Measurements from ENCODE around the gene PGPEP1.

Gene PGPEP1

DNA sequence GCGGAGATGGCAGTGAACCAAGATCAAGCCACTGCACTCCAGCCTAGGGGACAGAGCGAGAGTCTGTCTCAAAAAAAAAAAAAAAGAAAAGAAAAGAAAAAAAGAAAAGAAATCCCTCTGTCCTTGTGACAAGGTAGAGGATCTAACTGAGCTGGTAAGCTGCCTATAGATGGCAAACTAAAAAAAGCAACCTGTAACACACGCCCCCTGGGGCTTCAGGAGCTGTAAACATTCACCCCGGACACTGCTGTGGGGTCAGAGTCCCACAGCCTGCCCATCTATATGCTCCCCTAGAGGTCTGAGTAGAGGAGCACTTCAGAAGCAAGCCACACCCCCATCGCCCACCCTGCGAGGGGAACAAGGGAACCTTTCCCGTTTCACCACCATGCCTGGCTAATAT, 4.3 kb upstream of the PGPEP1 start:
- H2AFZ ChIP-seq (ENCODE audit: low read depth, low read length), result no peak overlapping the region
- H3K4me1 ChIP-seq (ENCODE audit: low read length), result peaks cover 13% of the 10 kb centered on the region
- no peaks in the 10 kb centered on the region for H3K36me3 ChIP-seq (replicated peaks; ENCODE audit: low read depth, low read length)
- no peak overlapping the region for H3K9ac ChIP-seq (ENCODE audit: low read length)
- TF ChIP-seq EZH2phosphoT487 (IDR thresholded peaks at IDR 0.05; ENCODE audit: low read depth), result no peak
- TF ChIP-seq, protein P1, sequence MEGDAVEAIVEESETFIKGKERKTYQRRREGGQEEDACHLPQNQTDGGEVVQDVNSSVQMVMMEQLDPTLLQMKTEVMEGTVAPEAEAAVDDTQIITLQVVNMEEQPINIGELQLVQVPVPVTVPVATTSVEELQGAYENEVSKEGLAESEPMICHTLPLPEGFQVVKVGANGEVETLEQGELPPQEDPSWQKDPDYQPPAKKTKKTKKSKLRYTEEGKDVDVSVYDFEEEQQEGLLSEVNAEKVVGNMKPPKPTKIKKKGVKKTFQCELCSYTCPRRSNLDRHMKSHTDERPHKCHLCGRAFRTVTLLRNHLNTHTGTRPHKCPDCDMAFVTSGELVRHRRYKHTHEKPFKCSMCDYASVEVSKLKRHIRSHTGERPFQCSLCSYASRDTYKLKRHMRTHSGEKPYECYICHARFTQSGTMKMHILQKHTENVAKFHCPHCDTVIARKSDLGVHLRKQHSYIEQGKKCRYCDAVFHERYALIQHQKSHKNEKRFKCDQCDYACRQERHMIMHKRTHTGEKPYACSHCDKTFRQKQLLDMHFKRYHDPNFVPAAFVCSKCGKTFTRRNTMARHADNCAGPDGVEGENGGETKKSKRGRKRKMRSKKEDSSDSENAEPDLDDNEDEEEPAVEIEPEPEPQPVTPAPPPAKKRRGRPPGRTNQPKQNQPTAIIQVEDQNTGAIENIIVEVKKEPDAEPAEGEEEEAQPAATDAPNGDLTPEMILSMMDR (IDR thresholded peaks at IDR 0.05; ENCODE audit: low read depth, low read length), result no peak
- H3K9me3 ChIP-seq (ENCODE audit: insufficient read depth, low read length), result no peaks in the 10 kb centered on the region
- H3K4me3 ChIP-seq (ENCODE audit: low read length), result no peak overlapping the region
- H3K4me2 ChIP-seq (ENCODE audit: low read length), result no peak overlapping the region
- no peaks in the 10 kb centered on the region for H4K20me1 ChIP-seq (ENCODE audit: insufficient read depth, low read length)
- 0 out of 2 replicates have a peak, but pooled peaks cover 6% of the 10 kb centered on the region for H3K27me3 ChIP-seq (ENCODE audit: low read depth, low read length)
- H3K27ac ChIP-seq (ENCODE audit: low read length), result no peak overlapping the region
- H3K79me2 ChIP-seq (ENCODE audit: low read length), result no peaks in the 10 kb centered on the region

DNA sequence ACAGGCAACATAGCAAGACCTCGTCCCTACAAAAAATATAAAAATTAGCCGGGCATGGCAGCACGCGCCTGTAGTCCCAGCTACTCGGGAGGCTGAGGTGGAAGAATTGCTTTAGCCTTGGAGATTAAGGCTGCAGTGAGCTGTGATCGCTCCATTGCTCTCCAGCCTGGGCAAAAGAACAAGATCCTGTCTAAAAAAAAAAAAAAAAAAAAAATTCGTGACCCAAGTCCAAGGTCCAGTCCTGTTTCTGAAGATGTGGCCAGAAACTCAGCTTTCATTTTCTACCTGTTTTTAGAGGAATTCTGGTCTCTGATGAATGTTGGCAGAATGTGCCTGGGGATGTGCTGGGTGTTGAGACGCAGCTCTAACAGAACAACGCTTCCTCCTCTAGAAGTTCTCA, 1.9 kb upstream of the PGPEP1 start:
- TF ChIP-seq, protein P1 (IDR thresholded peaks at IDR 0.05; ENCODE audit: low read depth, low read length), result no peak
- no peak for TF ChIP-seq EZH2phosphoT487 (IDR thresholded peaks at IDR 0.05; ENCODE audit: low read depth)

DNA sequence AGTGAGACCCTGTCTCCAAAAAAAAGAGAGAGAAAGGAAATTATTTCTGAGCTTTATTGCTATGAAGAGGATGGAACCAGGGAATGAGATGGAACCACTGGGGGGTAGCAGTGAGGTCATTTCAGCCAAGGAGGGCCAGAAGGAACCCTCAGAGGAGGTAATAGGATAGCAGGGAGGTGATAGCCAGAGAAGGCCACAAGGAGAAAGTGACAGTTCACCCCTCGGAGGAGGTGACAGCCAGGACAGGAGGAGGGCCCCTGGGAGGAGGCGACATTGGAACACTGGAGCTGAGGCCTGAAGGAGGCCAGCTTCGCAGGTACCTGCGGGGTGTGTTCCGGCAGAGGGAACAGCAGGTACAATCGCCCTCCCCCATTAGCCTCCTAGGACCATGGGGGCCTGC, 675 bp upstream of the PGPEP1 start:
- no peak for TF ChIP-seq EZH2phosphoT487 (IDR thresholded peaks at IDR 0.05; ENCODE audit: low read depth)
- TF ChIP-seq, protein P1 (IDR thresholded peaks at IDR 0.05; ENCODE audit: low read depth, low read length), result peak; percentile 57
- Histone ChIP-seq H3K9me3 (ENCODE audit: insufficient read depth, low read length) (no peaks in the 10 kb centered on the region), H3K27ac (ENCODE audit: low read length) (no peak overlapping the region), H3K4me1 (ENCODE audit: low read length) (peaks cover 17% of the 10 kb centered on the region), H2AFZ (ENCODE audit: low read depth, low read length) (peak overlapping the region; percentile 70), H3K79me2 (ENCODE audit: low read length) (no peaks in the 10 kb centered on the region), H3K36me3 (replicated peaks; ENCODE audit: low read depth, low read length) (no peaks in the 10 kb centered on the region), H3K4me2 (ENCODE audit: low read length) (peak overlapping the region; percentile 79), H3K9ac (ENCODE audit: low read length) (peak overlapping the region; percentile 69), H4K20me1 (ENCODE audit: insufficient read depth, low read length) (no peaks in the 10 kb centered on the region), H3K27me3 (ENCODE audit: low read depth, low read length) (0 out of 2 replicates have a peak, but pooled peaks cover 6% of the 10 kb centered on the region), H3K4me3 (ENCODE audit: low read length) (peak overlapping the region; percentile 83)

More for the DNA sequence above, 1.9 kb upstream of the PGPEP1 start:
- Histone ChIP-seq H3K9ac (ENCODE audit: low read length) (no peak overlapping the region), H2AFZ (ENCODE audit: low read depth, low read length) (no peak overlapping the region), H3K27ac (ENCODE audit: low read length) (no peak overlapping the region), H4K20me1 (ENCODE audit: insufficient read depth, low read length) (no peaks in the 10 kb centered on the region), H3K27me3 (ENCODE audit: low read depth, low read length) (0 out of 2 replicates have a peak, but pooled peaks cover 6% of the 10 kb centered on the region), H3K4me1 (ENCODE audit: low read length) (peaks cover 17% of the 10 kb centered on the region), H3K36me3 (replicated peaks; ENCODE audit: low read depth, low read length) (no peaks in the 10 kb centered on the region), H3K4me3 (ENCODE audit: low read length) (no peak overlapping the region), H3K79me2 (ENCODE audit: low read length) (no peaks in the 10 kb centered on the region), H3K4me2 (ENCODE audit: low read length) (no peak overlapping the region), H3K9me3 (ENCODE audit: insufficient read depth, low read length) (no peaks in the 10 kb centered on the region)

DNA sequence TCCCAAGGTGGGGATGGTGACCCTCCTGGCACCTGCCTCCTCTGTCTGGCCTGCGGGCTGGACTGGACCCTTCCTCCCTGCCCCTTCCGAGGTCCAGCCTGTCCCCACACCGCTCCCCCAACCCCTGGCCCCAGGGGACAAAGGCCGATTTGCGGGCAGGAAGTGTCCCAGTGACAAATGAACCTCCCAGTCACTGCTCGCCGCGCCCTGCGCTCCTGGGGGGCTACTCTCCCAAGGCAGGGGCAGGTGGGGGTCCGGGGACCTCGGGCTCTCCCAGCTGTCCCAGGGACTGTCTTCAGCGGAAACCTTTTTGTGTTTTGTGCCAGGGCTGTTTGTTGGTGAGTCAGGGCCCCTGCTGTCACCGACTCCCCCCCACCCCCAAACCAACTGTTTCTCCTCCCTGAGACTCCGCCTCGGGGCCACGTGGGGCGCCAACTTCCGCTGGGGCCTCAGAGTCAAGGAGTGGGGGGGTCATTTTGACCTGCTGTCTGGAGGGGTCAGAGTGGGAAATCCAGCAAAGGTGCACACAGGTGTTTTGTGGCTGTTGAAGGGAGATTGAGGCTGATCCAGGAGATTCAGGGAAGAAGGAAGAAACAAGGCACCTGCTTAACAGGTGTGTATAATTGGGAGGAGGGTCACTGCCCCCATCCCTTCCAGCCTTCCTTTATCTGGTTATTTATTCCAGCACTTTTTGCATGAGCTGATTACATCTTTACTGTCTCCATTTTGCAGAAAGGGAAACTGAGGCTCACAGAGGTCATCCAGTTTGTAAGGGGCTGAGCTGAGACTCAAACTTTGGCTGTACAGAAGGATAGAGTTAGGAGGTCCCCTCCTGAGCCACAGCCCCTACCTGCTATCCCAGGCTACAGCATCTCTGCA, 831 bp downstream of the PGPEP1 start:
- Histone ChIP-seq H4K20me1 (ENCODE audit: insufficient read depth, low read length) (no peaks in the 10 kb centered on the region), H3K4me2 (ENCODE audit: low read length) (peak overlapping the region; percentile 79), H3K79me2 (ENCODE audit: low read length) (no peaks in the 10 kb centered on the region), H3K36me3 (replicated peaks; ENCODE audit: low read depth, low read length) (no peaks in the 10 kb centered on the region), H3K9ac (ENCODE audit: low read length) (peak overlapping the region; percentile 69), H3K4me1 (ENCODE audit: low read length) (peaks cover 17% of the 10 kb centered on the region), H3K27ac (ENCODE audit: low read length) (peak overlapping the region; percentile 9; the same call in 1 of the 2 replicates), H3K4me3 (ENCODE audit: low read length) (peak overlapping the region; percentile 83), H3K9me3 (ENCODE audit: insufficient read depth, low read length) (no peaks in the 10 kb centered on the region), H3K27me3 (ENCODE audit: low read depth, low read length) (0 out of 2 replicates have a peak, but pooled peaks cover 6% of the 10 kb centered on the region), H2AFZ (ENCODE audit: low read depth, low read length) (peak overlapping the region; percentile 61)
- TF ChIP-seq, protein P1 (IDR thresholded peaks at IDR 0.05; ENCODE audit: low read depth, low read length), result peak; percentile 21; the same call in 1 of the 2 replicates
- no peak for TF ChIP-seq EZH2phosphoT487 (IDR thresholded peaks at IDR 0.05; ENCODE audit: low read depth)
